Ovary (tissue), 3 donors: Measurements from ENCODE around the gene KLK7.

Experiments used
- EP300 ChIP-seq: sonication (generic); formaldehyde crosslinking; IDR thresholded peaks from one replicate; pipeline ENCODE4 v1.6.1; 2017; ENCODE audit warnings: antibody characterized with exemption
- TF ChIP-seq, protein P1 (sequence below), 3 donors: fragments of 450-650 bp in 2 of 3; fragments of 200-600 bp in 1 of 3; IDR thresholded peaks; one replicate each; pipeline versions ENCODE4 v1.5.1 to v1.8.0; 2016 to 2022; ENCODE audit warnings: antibody characterized with exemption in 3 of 3, mild to moderate bottlenecking in 1 of 3
- donor health status: DM: no; HTN: no; CAD: no.

DNA sequence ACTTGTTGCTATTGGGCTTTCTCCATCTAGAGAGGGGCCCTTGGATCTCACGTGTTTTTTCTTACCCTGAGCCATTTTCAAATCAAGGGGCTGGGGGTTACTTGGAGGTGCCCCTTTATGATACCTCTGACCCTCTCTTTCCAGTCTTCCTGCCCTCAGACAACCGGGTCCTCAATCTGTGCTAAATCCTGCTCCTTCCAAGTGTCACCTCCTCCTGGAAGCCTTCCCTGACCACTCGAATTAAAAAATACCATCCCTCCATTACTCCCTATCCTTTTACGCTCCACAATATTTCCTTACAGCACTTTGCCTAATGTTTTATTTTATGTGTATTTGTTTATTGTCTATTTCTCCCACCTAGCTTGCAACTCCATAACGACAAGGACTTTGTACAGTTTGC is 14.3 kb upstream of the KLK7 start:
- TF ChIP-seq, protein P1, sequence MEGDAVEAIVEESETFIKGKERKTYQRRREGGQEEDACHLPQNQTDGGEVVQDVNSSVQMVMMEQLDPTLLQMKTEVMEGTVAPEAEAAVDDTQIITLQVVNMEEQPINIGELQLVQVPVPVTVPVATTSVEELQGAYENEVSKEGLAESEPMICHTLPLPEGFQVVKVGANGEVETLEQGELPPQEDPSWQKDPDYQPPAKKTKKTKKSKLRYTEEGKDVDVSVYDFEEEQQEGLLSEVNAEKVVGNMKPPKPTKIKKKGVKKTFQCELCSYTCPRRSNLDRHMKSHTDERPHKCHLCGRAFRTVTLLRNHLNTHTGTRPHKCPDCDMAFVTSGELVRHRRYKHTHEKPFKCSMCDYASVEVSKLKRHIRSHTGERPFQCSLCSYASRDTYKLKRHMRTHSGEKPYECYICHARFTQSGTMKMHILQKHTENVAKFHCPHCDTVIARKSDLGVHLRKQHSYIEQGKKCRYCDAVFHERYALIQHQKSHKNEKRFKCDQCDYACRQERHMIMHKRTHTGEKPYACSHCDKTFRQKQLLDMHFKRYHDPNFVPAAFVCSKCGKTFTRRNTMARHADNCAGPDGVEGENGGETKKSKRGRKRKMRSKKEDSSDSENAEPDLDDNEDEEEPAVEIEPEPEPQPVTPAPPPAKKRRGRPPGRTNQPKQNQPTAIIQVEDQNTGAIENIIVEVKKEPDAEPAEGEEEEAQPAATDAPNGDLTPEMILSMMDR (IDR thresholded peaks at IDR 0.05) = no peak
- no peak for TF ChIP-seq EP300
